Right ventricle myocardium superior (tissue), 1 donor: ENCODE measurements around the gene CENPP. TPM values are rescaled to one million over a fixed set of nuclear protein-coding genes. Genes with fewer than 3 reads are reported as not detected.
"Not testable (repeated sequence)": the region's sequence is repeated elsewhere in the genome, so short reads cannot be mapped to it uniquely, and the experiment has no call there.

Experiments used
- ATAC-seq: fragments of 200-7000 bp; cut with Tn5 transposase; one replicate; pipeline ENCODE4 v1.9.1; 2020; ENCODE audit warnings: mild to moderate bottlenecking; ENCODE audit not compliant: poor library complexity
- DNase-seq: peaks from one replicate; pipeline ENCODE4 v3.0.0-alpha.2; 2020
- intact Hi-C: fragments of 100-400 bp; cut with DNase I; formaldehyde crosslinking; loops from one replicate; pipeline ENCODE4 v1.11.2; 2022
- total RNA-seq: library from RNA; stranded (reverse); fragmentation: NEBNext Ultra II Directional; extraction: Animal tissue kit (Norgen Biotek cat#: 25700); gene quantifications from one replicate; pipeline ENCODE4 v1.2.1, GENCODE V29; 2021
- donor health status: DM: no; HTN: yes; CAD: no; lungs with severe emphysema.

Gene CENPP
- total RNA-seq, 1 donor from 2014 or later, result 3.0 TPM

DNA sequence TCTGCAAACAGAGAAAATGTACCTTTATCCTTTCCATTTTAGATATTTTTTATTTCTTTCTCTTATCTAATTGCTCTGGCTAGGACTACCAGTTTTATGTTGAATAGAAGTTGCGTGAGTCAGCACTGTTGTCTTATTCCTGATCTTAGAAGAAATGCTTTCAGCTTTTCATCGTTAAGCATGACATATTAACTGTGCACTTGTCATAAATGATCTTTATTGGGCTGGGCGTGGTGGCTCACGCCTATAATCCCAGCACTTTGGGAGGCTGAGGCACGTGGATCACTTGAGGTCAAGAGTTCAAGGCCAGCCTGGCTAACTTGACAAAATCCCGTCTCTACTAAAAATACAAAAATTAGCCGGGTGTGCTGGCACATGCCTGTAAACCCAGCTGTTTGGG is 218.2 kb downstream of the CENPP start:
- intact Hi-C loops, result no loop called here
- no peak for ATAC-seq
- no peak for DNase-seq

DNA sequence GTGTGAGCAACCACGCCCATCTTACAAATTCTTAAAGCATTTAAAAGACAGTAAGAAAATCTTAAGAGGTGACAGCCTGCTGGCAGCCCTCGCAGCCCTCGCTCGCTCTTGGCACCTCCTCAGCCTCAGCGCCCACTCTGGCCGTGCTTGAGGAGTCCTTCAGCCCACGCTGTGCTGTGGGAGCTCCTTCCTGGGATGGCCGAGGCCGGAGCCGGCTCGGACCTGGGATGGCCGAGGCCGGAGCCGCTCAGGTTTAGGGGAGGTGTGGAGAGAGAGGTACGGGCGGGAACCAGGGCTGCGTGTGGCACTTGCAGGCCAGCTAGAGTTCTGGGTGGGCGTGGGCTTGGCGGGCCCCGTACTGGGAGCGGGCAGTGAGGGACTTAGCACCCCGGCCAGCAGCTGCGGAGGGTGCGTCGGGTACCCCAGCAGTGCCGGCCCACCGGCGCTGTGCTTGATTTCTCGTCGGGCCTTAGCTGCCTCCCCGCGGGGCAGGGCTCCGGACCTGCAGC is 219.3 kb downstream of the CENPP start:
- no peak for ATAC-seq
- DNase-seq, result no peak
- intact Hi-C loops, result no loop called here

- DNase-seq, result no peak
- intact Hi-C loops, result no loop called here
- no peak for ATAC-seq
These were observed 221.6 kb downstream of the CENPP start for GRCh38 chr9:92547356-92547755.

DNA sequence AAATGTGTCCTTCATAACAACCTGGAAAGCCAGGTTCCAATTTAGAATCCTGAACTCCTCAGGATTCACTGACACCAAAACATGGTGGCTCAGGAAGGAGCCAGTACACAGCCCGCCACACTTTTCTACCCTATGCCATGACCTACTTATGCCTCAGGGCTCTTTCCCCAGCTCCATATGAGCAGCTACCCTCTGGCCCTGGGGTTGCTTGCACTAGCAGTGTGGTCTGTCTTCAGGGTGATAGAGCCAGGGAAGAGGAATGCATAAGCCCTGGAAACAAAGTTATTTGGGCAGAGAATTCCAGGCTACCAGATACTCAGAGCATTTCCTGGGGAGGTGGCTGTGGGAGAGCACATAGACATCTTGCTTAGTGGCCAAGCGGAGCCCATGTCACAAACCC is 225.0 kb downstream of the CENPP start:
- DNase-seq, result no peak
- intact Hi-C loops, result no loop called here
- ATAC-seq, result no peak

DNA sequence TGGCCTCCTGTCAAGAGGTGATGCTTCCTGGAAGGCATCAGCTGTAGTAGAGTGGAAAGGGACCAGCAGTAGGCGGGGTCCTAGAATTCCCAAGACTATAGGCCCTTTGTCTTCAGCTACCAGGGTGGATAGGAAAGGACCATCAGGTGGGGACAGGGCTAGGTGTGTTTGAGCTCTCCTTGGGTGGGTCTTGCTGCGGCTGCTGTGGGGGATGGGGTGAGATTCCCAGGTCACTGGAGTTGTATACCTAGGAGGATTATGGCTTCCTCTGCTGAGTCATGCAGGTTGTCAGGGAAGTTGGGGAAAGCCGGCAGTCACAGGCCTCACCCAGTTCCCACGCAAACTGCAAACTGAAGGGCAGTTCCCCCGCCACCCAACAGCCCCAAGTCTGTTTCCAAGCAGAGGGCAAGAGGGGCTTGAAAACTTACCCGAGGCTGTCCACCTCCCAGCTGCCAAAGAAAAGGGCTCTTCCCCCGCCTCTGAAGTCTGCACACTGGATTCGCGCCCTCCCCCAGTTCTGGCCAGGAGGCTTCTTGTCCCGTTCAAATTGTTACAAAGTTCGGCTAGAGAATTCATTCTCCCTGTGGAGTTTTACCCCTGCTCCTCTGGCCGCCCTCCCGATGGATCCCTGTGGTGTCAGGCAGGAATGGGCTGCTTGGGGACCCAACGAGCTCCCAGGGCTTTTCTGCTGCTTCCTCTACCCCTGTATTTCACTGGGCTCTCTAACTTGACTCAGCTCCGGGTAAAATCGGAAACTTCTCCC is 233.0 kb downstream of the CENPP start:
- peak; percentile 53 for DNase-seq
- ATAC-seq, result no peak
- intact Hi-C loops, result no loop called here

GRCh38 chr9:92561374-92562330 is 235.9 kb downstream of the CENPP start:
- intact Hi-C loops, result no loop called here
- ATAC-seq (no peak), DNase-seq (no peak)

GRCh38 chr9:92562461-92562967 is 236.8 kb downstream of the CENPP start:
- ATAC-seq, result no peak
- intact Hi-C loops, result no loop called here

GRCh38 chr9:92563116-92564100 is 237.7 kb downstream of the CENPP start:
- intact Hi-C loops, result no loop called here
- ATAC-seq, result no peak
- DNase-seq, result no peak

More at GRCh38 chr9:92562461-92562967, 236.8 kb downstream of the CENPP start:
- DNase-seq, result no peak

DNA sequence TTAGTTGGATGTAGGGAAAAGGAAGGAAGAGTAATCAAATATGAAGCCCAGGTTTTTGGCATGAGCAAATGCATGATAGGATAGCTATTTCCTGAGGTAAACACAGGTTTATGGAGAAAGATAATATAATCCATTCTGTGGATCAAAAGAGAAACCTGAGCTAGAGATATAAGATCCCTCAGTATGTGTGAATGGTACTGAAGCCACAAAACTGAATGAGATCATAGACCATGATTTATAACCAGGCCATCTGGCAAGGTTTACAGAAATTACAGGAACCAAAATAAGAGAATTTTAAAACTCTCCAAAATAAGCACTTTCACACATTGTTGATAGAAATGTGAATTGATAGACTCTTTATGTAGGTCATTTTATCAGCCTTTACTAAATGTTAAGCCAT is 238.8 kb downstream of the CENPP start:
- intact Hi-C loops, result no loop called here
- DNase-seq (no peak), ATAC-seq (no peak)

DNA sequence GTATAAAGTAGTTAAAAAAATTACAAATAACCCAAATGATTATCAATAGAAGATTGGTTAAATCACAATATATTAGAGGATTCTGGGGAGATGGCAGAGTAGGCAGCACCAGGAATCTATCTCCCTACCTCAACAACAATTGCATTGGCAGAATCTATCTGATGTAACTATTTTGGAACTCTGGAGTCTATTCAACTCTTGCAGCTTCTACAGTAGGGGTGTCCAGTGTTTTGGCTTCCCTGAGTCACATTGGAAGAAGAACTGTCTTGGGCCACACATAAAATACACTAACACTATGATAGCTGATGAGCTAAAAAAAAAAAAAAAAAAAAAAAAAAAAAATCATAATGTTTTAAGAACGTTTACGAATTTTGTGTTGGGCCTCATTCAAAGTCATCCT is 239.2 kb downstream of the CENPP start:
- ATAC-seq (peak; percentile 53), DNase-seq (no peak)
- intact Hi-C loops, result no loop called here

- ATAC-seq, DNase-seq, intact Hi-C loops: not testable (repeated sequence)
These were observed 246.1 kb downstream of the CENPP start for GRCh38 chr9:92571871-92572270.

DNA sequence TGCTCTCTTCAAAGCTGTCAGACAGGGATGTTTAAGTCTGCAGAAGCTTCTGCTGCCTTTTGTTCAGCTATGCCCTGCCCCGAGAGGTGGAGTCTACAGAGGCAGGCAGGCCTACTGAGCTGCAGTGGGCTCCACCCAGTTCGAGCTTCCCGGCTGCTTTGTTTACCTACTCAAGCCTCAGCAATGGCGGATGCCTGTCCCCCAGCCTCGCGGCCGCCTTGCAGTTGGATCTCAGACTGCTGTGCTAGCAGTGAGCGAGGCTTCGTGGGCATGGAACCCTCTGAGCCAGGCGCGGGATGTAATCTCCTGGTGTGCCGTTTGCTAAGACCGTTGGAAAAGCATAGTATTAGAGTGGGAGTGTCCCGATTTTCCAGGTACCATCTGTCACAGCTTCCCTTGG is 247.9 kb downstream of the CENPP start:
- intact Hi-C loops, ATAC-seq, DNase-seq: not testable (repeated sequence)

DNA sequence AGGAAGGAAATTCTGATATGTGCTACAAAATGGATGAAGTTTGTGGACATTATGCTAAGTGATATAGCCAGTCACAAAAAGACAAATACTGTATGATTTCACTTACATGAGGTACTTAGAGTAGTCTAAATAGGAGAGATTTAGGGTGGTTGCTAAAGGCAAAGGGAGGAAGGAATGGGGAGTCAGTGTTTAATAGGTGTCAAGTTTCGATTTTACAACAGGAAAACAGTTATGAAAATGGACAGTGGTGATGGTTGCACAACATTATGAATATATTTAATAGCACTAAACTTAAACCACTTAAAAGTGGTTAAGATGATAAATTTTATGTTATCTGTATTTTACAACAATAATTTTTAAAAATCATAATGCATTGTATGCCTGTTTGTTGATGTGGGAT is 250.4 kb downstream of the CENPP start:
- ATAC-seq (no peak), DNase-seq (no peak)
- intact Hi-C loops, result no loop called here

- no peak for DNase-seq
- intact Hi-C loops, result no loop called here
- no peak for ATAC-seq
These were observed 264.2 kb downstream of the CENPP start for GRCh38 chr9:92589923-92590322.

DNA sequence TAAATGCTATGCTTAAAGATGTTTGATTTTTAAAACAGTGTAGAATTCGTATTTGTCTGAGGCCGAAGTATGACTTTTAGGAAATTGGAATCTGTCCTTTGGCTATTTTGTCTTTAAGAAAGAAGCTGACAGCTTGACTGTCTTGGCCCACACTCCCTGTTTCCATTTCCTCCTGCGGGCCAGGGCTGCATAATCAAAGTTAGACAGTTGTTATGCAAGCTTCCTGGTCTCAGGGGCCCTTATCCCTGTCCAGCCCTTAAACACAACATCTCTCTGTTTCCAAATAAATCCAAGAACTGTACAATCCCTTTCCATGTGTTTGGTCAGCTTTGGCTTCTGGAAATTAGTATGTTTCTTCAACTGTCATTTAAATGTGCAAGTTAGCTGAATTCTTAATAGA is 264.6 kb downstream of the CENPP start:
- intact Hi-C loops, result no loop called here
- ATAC-seq (peak; percentile 96), DNase-seq (peak; percentile 74)

- intact Hi-C loops, result no loop called here
- DNase-seq, result no peak
- ATAC-seq, result no peak
These were observed 266.8 kb downstream of the CENPP start for GRCh38 chr9:92592537-92592936.

DNA sequence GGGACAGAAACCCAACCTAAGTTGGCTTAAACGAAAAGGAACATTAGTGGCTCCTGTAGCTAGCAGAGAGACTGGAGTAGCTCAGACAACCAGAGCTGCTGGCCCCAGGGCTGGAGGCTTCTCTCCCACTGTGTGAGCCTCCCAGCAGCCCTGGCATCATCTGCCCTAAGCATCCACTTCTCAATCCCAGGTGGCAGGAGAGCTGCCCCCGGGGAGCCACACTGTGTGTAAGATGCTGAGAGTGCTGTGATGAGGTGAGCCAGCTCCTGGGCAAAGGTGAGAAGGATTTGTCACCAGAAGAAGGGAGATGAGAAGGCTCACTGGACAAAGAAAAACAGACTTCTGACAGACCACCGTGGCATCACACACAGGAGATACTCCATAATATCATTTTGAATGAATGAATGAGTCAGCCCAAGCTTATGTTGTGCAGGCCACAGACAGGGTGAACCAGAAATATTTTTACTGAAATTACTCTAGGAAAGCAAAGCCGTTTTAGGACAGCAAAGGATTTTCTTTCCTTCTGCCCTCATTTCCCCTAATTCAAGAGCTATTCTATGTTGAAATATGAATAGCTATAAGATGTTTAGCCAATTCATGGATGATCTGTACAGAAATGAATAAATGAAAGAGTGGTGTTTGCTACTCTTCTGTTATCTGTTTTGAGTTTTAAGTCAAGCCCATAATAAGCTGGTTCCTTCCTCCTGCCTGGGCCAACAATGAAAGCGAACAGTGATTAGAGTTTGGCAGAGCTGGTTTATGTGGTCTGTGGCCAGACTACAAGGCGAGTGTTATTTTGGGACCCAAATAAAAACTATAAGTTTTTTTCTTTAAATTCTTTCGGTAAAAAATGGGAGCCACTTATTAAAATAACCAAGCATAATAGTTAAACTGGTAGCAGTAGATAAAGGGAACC is 267.5 kb downstream of the CENPP start:
- DNase-seq (no peak), ATAC-seq (no peak)
- intact Hi-C loops, result no loop called here
